Measurements from ENCODE around the gene PIK3R3.
"Not testable (repeated sequence)": the region's sequence is repeated elsewhere in the genome, so short reads cannot be mapped to it uniquely, and the experiment has no call there.

PIK3R3 gene

DNA sequence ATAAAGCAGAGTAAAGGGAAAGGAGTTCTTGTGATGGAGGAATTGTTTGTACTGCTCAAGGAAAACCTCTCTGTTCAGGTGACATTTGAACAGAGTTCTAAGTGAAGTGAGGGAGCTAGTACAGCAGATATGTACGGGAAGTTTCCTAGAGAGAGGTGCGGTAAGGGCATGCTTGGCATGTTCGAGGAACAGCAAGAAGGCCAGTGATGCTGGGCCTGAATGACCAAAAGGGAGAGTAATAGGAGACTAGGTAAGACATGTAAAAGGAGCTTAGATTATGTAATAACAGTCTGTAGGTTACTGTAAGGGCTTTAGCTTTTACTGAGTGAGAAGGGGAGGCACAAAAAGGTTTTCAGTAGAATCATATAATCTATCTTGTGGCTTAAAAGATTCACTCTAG lies 63.9 kb downstream of the PIK3R3 start:
- no peak for DNase-seq

DNA sequence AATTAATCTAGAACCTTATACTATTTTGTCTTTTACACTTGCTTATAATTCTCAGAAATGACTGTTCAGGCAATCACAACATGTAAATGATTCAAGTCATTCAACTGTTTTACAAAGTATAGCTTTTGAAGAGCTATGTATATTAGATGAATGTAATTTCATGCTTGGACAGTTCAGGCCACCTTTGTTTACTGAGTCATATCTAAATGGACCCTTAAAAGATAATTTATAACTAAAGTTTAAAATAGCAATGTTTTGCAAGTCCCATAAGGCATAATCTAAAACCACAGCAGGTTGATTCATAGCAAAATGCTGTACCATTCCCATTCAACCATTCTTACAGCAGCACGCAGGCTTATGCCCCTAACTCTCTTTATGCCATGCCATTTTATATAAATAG lies 64.8 kb downstream of the PIK3R3 start:
- no peak for DNase-seq

DNA sequence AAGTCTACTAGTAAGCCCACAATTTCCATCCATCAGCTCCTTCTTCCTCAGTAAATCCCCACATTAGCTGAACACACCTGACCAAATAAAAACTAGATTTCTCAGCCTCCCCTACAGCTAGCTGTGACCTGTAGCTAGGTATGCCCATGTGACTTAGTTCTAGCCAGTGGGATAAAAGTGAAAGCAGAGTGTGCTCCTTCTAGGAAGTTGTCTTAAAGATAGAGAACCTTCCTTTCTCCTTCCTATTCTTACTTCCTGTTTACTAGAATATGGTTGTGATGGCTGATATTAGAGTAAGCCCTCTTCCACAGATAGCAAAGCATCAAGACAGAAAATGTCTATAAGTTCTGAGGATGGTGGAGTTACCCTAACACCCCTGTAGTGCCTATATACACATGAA lies 67.0 kb downstream of the PIK3R3 start:
- DNase-seq, result no peak

DNA sequence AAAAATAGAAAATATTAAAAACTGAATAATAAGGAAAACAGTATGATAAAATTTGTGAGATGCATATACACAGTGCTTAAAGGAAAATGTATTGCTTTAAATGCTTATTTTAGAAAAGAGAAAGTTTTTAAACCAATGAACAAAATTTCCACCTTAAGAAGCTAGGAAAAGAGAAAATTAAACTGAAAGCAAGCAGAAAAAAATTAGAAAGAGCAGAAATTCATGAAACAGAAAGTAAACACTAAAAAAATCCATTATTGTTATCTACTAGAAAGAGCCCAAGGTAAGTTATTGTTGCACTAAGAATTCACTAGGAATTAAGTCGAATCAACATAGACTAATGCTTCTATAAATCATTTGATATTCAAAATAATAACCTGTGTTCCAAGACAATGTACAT lies 67.7 kb downstream of the PIK3R3 start:
- no peak for DNase-seq

DNA sequence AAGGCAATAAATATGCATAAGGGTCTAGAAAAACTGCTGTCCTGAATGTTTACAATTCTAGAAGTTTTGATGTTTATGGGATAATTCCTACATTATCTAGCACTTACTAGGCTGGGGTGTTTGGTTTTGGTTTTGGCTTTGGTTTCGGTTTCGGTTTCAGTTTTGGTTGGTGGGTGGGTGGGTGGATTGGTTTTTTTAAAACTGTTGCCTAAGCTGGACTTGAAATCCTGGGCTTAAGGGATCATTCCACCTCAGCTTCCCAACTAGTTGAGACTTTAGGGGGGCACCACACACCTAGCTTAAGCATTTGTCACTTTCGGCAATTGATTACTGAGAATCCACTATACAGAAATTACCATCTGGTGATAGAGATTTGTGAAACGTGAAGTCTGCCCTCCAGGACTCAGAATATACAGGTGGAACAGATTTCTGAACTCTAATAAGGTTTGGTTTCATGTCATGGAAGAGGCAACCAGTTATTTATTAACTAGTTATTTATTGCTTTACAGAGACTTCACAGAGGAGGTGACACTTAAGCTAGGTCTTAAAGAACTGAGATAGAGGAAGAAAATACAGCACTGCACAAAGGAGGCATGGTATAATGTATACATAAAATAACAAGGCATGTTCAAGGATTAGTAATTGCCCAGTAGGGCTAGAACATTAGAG lies 69.6 kb downstream of the PIK3R3 start:
- DNase-seq, result no peak

DNA sequence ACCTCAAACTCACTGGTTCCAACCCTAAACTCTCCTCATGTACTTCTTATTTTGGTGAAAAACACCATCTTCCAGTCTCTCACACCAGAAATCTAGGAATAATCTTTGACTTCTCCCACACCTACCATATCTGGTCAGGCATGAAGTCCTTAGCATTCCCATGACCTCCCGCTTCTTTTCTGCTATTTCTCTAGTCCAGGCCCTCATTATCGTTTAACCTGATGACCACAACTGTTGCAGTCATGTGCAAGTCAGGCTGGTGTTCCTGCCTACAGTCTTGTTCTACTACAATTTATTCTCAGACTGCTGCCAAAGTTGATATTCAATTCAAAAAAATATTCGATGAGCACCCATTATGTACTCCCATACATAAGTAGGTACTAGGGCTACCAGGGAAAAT lies 71.3 kb downstream of the PIK3R3 start:
- DNase-seq, result no peak

DNA sequence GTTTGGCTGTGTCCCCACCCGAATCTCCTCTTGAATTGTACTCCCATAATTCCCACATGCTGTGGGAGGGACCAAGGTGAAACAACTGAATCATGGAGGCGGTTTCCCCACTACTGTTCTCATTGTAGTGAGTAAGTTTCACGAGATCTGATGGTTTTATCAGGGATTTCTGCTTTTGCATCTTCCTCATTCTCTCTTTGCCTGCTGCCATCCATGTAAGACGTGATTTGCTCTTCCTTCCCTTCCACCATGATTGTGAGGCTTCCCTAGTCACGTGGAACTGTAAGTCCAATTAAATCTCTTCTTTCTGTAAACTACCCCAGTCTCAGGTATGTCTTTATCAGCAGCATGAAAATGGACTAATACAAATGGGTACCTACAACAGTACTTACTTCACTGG lies 73.5 kb downstream of the PIK3R3 start:
- no peak for DNase-seq

DNA sequence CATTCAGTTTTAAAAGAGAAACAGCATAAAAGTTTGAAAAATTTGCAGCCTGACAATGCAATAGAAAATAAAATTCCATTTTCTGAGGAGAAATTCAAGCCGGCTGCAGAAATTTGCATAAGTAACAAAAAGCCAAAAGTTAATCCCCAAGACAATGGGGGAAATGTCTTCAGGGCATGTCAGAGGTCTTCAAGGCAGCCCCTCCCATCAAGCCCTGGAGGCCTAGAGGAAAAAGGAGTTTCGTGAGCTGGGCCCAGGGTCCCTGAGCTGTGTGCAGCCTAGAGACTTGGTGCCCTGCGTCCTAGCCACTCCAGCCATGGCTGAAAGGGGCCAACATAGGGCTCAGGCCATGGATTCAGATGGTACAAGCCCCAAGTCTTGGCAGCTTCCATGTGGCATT lies 74.6 kb downstream of the PIK3R3 start:
- no peak for DNase-seq

DNA sequence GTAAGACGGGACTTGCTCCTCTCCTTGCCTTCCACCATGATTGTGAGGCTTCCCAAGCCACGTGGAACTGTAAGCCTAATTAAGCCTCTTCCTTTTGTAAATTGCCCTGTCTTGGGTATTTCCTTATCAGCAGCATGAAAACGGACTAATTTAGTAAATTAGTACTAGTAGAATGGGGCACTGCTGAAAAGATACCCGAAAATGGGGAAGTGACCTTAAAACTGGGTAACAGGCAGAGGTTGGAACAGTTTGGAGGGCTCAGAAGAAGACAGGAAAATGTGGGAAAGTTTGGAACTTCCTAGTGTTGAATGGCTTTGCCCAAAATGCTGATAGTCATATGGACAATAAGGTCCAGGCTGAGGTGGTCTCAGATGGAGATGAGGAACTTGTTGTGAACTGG lies 75.2 kb downstream of the PIK3R3 start:
- not testable (repeated sequence) for DNase-seq

DNA sequence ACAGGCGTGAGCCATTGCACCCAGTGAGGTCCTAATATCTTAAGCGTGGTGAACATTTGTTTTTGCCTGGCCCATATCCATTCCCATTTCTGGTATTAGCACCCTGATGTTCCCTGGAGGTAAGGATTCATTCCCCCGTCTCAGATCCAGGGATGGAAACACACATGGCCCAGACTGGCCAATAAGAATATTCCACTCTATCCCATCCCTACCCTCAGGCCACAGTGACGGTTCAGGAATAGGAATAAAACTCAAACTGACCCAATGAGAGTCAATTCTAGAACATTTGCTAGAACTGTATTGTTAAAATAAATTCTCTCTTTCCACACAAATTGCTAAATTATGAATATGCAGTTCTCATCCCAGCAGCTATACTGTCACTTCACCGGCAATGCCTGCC lies 76.1 kb downstream of the PIK3R3 start:
- DNase-seq, result no peak

DNA sequence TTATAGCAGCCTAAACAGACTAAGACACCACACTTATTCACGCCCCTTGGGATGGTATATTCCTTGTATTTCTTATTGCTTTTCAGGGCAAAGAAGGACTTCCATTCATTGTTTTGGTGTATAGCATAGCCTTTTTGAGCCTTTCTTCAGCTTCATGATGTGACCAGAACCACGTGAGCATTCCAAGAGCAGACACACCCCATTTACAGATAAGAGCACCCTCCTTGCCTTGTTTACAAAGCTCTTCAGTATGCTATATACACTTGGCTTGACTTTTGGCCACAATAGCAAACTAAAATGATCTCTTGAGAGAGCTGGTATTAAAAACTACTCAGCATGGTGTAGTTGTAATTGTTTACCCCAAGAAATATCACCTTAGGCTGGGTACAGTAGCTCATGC lies 78.7 kb downstream of the PIK3R3 start:
- no peak for DNase-seq

DNA sequence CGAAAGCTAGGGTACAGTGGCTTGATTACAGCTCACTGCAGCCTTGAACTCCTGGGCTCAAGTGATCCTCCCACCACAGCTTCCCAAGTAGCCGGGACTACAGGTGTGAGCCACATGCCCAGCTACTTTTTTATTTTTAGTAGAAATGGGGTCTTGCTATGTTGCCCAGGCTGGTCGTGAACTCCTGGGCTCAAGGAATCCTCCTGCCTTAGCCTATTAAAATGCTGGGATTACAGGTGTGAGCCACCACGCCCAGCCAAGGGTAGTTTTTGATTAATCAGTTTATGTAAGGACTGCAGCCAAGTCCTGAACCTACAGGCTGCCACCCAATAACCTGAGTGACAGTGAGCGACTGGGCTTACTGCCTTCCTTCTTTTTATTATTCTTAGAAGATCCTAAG lies 88.3 kb downstream of the PIK3R3 start:
- DNase-seq, result no peak

DNA sequence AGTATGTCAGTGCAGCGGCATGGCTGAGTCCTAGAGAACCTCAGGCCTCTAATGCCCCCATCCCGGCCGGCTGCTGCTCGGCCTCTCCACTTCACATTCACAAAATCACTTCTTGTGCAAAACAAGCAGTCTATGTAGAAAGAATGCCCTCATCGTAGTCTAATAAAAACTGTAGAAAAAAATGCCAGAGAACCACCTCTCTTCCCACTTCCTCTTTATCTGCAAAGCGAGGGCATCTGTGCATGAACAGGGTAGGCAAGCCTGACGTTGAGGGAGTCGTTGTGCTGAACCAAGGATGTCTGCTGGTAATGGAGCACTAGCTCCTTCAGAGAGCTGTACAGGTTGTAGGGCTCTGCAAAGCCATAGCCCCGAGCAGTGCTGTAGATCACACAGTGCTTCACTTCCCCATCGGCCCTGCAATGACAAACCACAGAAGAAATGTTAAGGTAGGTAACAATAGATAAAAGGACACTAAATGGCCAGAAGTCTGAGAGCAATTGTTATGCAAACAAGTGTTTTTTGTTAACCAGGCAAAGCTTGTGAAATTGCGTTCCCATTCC lies 88.9 kb downstream of the PIK3R3 start:
- DNase-seq, result no peak

DNA sequence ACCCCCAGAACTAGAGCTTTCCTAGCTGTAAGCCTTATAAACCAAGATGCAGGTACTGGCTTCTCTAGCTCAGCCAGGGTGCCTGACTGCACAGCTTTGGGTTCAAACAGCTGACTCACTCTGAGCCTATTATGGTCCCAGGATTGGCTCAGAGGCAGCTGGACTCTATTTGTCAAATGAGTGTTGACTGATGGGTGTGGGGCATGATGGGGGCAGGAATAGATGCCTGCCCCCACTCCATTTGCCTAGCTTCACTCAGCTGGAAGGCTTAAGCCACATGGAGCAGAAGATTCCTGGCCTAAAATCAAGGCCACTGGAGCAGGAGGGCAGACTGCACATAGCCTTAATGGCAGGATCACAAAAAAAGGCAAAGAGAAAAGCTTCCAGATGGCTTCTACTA lies 90.5 kb downstream of the PIK3R3 start:
- DNase-seq, result no peak

DNA sequence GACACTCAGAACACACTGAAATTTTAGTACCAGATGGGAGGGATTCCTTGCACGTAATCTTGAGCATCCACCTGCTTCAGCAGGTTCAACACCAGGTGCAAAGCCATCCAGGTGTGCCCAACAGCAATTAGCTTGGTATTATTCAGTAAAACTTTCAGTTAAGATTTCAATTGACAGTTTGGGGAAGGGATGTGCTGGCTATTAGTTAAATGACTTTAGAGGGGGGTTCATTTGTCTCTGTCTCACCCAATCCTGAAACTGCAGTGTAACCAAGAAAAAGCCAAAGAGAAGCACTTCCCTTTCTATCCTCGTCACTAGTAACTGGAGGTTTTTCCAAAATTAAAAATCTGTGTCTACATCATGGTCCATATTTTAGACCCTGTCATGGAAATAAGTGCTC lies 90.9 kb downstream of the PIK3R3 start:
- no peak for DNase-seq

DNA sequence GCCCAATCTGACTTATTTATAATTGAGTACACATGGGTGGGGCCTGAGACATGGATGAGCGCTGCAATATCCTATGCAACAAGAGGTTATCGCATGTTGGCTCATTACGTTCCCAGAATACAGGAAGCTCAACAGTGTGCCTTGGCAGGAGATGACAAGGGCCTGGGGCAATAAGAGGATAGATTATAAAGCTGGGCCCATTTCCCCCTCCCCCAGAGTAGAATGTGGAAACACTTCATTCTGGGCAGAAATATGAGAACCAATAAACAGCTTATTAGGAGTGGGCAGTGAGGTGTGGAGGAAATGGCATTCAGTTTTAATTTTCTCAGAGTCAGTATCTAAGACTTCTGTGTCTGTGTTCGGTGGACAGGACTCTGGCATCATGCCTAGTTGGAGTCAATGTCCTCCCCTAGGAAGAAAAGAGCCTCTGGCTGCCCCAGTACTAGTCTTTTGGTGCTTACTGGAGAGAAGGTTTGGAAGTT lies 92.8 kb downstream of the PIK3R3 start:
- no peak for DNase-seq

DNA sequence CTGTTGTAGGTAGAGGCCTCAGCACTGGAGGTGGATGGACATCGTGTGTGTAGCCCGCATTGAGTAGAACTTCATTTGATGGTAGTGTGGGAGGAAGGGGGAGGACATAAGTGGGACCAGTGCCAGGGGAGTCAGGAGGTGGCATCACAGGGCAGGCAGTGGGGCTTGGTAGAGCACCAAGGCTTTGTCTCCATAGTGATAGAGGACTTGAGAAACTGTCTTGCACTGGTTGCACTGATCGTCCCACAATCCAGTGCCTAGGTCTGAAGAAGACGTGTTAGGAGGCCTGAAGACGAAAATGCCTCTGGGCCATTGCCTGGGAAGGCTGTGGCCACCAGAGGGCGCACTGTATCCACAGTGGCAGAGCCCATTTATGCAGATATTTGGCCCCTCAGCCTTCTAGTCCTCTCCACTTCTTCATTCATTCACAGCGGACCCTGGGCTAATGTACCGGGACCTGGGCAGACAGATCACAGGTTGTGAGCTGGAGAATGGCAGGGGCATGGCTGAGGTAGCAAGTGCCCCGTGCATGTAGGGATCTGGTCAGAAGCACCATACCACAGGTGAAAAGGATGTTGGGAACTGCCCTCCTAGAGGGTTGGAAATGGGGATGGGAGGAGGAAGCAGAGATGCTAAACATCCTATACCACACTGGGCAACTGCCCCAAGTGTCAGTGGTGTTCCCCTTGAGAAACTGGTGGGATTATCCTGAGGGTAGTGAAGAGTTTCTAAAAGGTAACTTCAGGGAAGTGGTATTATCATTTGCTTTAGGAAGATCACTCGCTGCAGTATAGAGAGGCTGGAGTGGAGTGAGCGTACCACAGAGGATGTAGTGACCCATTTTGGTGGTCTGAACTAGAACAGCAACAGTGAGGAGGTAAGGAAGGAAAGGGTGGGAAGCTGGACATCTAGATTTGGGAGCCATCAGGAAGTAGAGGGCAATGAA lies 95.3 kb downstream of the PIK3R3 start:
- DNase-seq, result peak; percentile 65

DNA sequence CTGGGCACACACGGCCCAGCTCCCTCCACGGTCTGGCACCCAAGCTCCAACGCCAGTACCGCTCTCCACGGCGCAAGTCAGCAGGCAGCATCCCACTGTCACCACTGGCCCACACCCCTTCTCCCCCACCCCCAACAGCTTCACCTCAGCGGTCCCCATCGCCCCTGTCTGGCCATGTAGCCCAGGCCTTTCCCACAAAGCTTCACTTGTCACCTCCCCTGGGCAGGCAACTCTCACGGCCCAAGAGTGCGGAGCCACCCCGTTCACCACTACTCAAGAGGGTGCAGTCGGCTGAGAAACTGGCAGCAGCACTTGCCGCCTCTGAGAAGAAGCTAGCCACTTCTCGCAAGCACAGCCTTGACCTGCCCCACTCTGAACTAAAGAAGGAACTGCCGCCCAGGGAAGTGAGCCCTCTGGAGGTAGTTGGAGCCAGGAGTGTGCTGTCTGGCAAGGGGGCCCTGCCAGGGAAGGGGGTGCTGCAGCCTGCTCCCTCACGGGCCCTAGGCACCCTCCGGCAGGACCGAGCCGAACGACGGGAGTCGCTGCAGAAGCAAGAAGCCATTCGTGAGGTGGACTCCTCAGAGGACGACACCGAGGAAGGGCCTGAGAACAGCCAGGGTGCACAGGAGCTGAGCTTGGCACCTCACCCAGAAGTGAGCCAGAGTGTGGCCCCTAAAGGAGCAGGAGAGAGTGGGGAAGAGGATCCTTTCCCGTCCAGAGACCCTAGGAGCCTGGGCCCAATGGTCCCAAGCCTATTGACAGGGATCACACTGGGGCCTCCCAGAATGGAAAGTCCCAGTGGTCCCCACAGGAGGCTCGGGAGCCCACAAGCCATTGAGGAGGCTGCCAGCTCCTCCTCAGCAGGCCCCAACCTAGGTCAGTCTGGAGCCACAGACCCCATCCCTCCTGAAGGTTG lies 97.6 kb downstream of the PIK3R3 start:
- no peak for DNase-seq

DNA sequence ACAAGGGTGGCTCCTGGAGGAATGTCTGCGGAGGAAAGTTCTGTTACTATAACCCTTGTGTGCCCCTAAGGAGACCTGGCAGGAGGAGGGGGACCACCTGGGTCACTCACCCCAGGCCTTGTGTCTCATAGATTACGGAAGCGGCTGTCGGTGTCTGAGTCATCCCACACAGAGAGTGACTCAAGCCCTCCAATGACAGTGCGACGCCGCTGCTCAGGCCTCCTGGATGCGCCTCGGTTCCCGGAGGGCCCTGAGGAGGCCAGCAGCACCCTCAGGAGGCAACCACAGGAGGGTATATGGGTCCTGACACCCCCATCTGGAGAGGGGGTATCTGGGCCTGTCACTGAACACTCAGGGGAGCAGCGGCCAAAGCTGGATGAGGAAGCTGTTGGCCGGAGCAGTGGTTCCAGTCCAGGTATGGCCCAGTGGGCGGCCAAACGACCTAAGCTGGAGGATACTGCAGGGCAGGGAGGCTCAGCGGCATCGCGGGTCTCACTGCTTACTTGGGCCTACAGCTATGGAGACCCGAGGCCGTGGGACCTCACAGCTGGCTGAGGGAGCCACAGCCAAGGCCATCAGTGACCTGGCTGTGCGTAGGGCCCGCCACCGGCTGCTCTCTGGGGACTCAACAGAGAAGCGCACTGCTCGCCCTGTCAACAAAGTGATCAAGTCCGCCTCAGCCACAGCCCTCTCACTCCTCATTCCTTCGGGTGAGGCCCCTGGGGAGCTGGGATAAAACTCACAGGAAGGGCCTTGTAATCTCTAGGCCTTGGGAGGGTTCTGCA lies 101.4 kb downstream of the PIK3R3 start:
- no peak for DNase-seq

DNA sequence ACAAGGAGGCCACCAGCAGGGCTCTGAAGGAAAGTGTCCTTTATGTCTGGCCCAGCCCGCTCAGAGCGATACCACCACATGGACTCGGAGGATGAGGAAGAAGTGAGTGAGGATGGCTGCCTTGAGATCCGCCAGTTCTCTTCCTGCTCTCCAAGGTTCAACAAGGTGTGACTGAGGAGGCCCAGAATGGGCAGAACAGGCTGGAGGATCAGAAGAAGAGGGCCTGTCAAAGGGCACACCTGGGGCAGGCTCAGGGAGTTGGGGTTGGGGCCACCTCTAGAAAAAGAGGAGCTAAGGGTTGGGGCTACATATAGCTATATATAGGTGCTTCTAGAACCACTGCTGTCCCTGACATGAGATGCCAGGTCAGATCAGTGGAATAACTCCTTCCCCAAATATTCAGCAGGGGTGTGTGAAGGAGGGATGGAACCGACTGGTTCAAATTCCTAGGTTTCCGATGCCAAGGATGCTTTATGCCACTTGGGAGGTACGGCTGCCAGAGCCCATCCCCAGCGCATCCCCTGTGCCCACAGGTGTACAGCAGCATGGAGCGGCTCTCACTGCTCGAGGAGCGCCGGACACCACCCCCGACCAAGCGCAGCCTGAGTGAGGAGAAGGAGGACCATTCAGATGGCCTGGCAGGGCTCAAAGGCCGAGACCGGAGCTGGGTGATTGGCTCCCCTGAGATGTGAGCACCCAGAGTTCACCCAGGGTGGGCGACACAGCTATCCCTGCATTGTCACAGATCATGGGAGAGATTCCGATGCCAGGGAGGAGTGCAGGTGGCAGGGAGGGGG lies 102.2 kb downstream of the PIK3R3 start:
- DNase-seq, result no peak
